ENCODE data around the gene BCL2L13.
"Not testable (repeated sequence)": the region's sequence is repeated elsewhere in the genome, so short reads cannot be mapped to it uniquely, and the experiment has no call there.

Gene BCL2L13

DNA sequence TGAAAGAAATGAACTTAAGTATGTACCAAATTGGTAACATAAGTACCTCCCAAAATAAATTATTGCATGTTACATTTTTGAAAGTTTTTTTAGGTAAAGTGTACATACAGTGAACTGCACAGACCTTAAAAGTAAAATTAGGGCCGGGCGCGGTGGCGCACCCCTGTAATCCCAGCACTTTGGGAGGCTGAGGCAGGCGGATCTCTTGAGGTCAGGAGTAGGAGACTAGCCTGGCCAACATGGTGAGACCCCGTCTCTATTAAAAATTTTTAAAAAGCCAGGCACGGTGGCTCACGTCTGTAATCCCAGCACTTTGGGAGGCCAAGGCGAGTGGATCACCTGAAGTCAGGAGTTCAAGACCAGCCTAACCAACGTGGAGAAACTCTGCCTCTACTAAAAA, 1.7 kb upstream of the BCL2L13 start:
- not testable (repeated sequence) for DNase-seq (ENCODE audit: low spot score)

DNA sequence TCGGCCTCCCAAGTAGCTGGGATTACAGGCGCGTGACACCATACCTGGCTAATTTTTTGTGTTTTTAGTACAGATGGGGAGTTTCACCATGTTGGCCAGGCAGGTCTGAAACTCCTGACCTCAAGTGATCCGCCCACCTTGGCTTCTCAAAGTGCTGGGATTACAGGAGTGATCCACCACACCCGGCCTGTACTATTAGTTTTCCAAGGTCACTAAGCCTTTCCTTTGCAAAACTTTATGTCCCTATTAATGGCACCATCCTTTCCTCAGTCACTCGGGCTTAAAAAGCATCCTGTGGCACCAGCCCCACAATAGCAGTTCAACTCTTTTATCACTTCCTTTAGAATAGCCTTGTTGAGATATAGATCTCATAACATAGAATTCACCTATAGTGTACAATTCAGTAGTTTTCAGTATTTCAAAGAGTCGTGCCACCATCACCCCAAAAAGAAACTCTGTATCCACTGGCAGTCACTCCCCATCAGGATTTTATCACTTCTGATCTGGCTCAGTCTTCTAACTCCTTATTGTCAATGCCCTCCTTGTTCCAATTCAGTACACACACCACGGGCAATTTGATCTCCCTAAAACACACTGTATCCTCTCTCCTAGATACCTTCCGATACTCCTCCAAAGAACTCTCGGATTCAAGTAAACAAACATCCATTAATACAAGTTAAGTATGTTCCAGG, 921 bp upstream of the BCL2L13 start:
- peak; percentile 11 for DNase-seq (ENCODE audit: low spot score)

DNA sequence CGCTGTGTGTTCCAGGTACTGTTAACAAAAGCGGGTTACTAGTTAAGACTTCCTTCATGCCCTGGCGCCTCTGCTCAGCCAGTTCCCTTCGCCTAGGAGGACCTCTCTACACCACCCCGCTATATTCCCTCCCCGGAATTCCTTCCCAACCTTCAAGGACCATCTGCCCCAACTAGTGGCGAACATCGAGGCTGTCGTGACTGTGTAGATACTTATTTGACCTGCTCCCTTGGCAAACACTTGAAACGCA, 450 bp upstream of the BCL2L13 start:
- DNase-seq (ENCODE audit: low spot score) = no peak

DNA sequence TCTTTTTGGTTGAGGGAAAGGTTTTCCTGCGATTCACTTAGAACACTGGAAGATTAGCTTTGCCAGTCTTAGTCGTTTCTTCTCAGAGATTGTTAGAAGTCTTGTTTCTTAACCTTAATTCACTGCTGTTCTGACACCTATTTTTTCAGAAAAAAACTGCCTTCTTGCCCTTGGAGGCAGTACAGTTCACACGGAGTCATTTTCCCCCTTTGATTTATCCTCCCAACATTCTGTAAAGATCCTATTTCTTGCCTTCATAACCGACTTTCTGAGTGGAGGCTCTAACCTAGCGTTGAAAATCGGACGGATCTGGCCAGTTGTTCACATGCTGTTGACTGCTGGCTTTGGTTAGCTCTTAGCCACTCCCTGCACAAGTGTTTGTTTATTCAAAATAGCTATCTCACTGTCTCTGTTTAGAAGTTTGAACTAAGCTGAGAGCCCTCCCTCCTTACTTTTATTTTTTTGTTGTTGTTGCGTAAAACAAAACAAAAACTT, 737 bp downstream of the BCL2L13 start:
- peak; percentile 61 for DNase-seq (ENCODE audit: low spot score)

DNA sequence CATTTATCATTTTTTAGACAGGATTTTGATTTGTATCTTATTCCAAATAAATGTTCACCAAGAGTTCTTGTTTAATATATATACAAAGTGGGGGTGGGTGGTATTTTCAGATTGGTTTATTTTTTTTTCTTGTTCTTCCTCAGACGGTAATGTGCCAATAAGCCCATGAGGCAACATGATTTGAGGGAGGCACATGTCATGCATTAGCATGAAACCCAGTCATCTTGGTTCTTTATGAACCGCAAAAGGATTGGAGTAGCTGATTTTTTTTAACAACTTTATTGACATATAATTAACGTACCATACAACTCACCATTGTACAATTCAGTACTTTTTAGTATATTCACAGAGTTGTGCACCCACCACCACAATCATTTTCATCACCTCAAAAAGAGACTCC, 2.7 kb downstream of the BCL2L13 start:
- no peak for DNase-seq (ENCODE audit: low spot score)

DNA sequence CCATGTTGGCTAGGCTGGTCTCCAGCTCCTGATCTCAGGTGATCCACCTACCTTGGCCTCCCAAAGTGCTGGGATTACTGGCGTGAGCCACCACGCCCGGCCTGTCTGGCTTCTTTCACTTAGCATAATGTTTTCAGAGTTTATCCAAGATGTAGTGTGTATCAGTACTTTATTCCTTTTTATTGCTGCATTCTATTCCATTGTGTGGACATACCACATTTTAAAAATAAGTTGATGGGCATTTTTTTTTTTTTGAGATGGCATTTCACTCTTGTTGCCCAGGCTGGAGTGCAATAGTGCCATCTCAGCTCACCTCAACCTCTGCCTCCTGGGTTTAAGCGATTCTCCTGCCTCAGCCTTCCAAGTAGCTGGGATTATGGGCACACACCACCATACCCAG, 3.8 kb downstream of the BCL2L13 start:
- DNase-seq (ENCODE audit: low spot score) = not testable (repeated sequence)

DNA sequence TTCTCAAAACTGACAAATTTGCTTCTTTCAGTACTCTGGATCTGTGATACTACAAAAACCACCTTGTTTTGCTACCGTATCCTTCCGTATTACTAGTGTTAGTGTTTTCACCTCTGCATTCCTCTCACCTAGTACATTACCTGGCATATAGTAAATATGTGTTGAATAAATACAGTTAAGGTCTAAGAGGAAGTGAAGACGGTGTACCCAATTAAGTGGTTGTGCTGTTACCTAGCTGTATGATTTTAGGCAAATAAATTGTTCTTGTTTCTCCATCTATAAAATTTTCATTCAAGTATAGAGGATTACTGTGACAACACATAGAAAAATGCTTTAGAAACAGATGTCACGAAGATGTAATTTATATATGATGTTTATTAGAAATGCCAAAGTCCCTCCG, 8.9 kb downstream of the BCL2L13 start:
- DNase-seq (ENCODE audit: low spot score) = no peak

DNA sequence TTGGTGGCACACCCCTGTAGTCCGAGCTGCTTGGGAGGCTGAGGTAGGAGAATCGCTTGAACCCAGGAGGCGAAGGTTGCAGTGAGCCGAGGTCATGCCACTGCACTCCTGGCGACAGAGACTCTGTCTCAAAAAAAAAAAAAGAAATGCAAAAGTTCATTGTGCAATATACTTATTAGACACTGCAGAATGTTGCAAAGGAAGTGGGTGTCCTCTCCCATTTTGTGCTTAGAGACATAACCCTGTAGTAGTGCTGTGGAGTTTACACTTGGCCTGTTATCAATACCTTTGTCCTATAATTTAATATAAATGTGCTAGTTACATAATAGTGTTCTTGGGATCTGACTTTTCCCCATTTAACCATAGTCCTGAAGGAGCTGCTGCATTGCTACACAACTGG, 9.4 kb downstream of the BCL2L13 start:
- no peak for DNase-seq (ENCODE audit: low spot score)

DNA sequence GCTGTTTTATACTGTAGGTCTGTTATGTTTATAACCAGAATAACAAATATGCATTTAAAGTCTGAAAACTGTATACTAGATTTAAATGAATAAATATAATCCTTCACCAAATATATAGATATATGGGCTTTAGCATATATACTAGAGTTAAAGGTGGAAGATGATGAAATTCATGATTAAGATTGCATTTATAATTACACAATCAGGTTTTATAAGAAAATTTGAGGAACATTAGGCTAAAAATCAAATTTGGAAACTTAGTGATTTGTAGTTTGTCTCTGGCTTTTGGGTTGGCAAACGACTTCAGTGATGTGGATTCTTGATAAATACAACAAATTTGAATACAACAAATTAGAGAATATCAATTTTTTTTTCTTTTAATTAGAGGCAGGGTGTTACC, 10.0 kb downstream of the BCL2L13 start:
- DNase-seq (ENCODE audit: low spot score) = no peak

DNA sequence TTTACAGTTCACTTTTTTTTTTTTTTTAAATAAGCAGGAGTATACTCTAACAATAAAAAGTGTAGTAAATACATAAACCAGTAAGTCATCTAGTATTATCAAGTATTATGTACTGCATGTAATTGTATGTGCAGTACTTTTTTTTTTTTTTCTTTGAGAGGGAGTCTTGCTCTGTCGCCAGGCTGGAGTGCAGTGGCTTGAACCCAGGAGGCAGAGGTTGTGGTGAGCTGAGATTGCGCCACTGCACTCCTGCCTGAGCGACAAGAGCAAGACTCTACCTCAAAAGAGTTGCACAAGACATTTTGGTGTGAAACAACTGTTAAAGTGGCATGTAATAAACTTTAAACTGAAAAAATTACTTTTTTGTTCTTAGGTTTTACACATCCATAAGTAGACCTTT, 16.7 kb downstream of the BCL2L13 start:
- no peak for DNase-seq (ENCODE audit: low spot score)

DNA sequence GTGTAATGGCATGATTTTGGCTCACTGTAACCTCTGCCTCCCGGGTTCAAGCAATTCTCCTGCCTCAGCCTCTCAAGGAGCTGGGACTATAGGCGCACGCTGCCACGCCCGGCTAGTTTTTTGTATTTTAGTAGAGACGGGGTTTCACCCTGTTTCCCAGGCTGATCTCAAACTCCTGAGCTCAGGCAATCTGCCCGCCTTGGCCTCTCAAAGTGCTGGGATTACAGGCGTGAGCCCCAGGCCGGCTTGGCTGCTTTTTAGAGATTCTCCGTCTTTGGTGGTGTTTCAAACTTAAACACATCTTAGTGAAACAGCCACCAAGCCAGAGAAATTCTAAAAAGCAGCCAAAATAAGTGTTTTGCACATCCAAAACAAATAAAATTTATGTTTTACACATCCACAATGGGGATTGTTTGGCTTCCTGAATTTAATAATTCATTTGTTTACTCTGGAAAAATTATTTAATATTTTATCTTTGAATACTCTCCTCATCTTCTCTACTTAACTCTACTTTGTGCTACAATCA, 18.4 kb downstream of the BCL2L13 start:
- DNase-seq (ENCODE audit: low spot score) = no peak

DNA sequence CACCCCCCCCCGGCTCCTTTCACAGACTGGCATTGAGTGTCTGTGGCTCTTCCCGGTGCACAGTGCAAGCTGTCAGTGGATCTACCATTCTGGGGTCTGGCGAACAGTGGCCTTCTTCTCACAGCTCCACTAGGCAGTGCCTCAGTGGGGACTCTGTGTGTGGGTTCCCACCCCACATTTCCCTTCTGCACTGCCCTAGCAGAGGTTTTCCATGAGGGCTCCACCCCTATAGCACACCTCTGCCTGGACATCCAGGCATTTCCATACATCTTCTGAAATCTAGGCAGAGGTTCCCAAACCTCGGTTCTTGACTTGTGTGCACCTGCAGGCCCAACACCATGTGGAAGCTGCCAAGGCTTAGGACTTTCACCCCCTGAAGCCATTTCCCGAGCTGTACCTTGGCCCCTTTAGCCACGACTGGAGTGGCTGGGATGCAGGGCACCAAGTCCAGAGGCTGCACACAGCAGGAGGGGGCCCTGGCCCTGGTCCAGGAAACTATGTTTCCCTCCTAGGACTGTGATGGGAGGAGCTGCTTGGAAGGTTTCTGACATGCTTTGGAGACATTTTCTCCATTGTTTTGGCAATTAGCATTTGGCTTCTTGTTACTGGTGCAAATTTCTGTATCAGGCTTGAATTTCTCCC, 26.0 kb downstream of the BCL2L13 start:
- no peak for DNase-seq (ENCODE audit: low spot score)

DNA sequence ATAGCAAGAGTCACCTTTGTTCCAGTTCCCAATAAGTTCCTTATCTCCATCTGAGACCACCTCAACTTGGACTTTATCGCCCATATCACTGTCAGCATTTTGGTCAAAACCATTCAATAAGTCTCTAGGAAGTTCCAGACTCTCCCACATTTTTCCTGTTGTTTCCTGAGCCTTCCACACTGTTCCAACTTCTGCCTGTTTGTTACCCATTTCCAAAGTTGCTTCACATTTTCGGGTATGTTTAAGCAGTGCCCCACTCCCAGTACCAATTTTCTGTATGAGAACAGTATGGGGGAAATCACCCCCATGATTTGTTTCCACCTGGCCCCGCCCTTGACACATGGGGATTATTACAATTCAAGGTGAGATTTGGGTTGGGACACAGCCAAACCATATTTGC, 26.7 kb downstream of the BCL2L13 start:
- no peak for DNase-seq (ENCODE audit: low spot score)

DNA sequence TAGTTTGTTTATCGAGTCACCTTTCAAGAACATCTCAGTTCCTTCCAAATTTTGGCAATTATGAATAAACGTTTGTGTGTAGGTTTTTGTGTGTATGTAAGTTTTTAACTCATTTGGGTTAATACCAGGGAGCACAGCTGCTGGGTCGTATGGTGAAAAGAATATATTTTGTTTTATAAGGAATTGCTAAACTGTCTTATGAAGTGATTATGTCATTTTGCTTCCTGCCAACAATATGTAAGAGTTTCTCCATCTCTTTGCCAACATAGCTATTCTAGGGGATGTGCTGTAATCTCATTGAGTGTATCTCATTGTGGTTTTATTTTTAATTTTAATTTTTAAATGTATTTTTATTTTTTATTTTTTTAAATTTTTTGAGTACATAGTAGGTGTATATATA, 27.3 kb downstream of the BCL2L13 start:
- no peak for DNase-seq (ENCODE audit: low spot score)

DNA sequence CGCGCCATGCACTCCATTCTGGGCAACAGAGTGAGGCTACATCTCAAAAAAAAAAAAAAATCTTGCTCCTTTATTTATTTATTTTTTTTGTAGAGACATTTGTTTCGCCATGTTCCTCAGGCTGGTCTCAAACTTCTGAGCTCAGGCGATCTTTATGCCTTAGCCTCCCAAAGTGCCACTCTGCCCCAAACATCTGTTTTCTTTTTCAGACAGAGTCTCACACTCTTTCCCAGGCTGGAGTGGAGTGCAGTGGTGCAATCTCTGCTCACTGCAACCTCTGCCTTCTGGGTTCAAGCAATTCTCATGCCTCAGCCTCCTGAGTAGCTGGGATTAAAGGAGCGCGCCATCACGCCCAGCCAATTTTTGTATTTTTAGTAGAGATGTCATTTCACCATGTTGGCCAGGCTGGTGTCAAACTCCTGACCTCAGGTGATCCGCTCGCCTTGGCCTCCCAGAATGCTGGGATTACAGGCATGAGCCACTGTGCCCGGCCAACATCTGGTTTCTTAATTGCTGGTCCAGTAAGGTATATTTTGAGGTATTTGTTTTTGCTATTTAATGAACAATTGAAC, 33.0 kb downstream of the BCL2L13 start:
- DNase-seq (ENCODE audit: low spot score) = not testable (repeated sequence)

DNA sequence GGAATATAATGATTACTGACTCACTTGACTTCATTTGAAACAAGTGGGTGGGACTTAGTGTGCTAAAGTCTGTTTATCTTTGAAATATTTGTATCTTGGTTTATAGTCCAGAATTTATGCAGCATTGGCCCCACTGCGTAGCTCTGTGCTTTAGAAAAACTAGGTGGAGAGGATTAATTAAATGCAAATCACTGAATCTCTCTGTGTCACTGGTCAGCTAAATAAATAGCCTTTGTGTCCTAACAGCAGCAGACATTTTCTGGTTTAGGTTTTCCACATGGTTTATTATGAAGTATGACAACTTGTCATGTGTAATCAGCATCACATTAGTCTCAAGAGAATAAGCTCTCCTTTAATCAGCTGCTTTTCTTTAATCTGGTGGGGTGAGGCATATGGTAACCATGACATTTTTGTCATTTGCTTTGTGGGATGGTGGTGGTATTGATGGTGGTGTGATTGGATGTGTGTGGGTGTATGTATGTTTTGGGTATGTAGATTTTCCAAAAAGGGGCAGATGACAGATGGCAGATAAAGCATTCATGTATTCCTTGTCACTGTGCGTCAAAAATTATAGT, 33.9 kb downstream of the BCL2L13 start:
- DNase-seq (ENCODE audit: low spot score) = no peak

DNA sequence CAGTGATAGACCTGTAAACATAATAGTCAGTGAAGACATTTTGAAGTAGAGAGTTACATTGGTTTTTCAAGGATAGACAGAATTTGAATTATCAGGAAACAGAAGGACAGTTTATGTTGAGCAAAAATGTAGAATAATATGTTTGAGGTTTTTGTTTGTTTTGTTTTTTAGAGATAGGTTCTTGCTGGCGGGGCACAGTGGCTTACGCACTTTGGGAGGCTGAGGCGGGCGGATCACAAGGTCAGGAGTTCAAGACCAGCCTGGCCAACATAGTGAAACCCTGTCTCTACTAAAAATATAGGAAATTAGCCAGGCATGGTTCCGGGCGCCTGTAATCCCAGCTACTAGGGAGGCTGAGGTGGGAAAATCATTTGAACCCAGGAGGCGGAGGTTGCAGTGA, 35.6 kb downstream of the BCL2L13 start:
- no peak for DNase-seq (ENCODE audit: low spot score)

DNA sequence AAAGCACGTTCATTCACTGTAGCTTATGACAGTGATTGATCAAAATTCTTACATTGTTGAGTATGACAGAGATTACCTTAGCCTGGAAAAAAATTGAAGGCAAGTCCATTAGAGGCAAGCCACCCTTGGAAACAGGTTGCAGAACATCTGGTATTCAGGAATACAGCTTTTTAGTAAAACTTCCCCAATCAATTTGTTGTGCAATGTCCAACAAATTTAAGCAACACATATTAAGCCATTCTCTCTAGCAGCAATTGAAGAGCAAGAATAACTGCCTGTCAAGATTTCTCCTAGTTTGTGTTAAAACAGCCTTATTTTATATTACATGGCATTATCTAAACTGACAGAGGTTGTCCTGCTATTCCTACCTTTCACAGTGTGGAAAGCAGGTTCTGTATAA, 37.0 kb downstream of the BCL2L13 start:
- no peak for DNase-seq (ENCODE audit: low spot score)

DNA sequence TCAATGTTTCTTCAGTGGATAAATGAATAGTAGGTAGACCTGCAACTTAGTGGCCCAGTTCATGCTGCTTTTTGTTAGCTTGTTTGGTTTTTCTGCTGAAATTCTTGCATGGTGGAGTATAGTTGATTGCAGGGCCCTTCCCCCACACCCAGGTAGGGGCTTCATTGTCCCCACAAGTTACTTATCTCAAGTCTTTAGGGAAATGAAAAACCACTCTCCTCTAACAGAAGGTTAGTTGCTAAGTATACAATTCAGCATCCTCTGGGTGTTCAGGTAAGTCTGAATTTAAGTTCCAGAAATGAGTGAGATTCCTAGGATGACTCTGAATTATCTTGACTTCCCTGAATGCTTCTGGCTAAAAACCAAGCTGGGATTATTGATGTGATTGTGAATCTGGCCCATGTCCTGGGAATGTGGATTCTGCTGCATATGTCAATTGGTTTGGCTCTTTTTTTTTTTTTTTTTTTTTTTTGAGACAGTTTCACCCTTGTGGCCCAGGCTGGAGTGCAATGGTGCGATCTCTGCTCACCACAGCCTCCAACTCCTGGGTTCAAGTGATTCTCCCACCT, 40.3 kb downstream of the BCL2L13 start:
- DNase-seq (ENCODE audit: low spot score) = peak; percentile 13

DNA sequence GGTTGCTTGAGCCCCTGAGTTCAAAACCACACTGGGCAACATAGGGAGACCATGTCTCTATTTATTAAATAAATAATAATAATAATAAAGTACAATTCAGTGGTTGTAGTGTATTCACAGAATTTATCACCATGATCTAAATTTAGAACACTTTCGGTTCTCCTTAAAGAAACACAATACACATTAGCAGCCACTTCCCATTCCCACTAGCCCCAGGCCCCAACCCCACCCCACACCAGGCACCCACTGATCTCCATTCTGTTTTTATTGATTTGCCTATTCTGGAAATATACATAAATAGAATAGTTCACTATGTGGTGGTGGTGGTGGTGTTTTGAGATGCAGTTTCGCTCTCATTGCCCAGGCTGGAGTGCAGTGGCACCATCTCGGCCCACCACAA, 45.7 kb downstream of the BCL2L13 start:
- no peak for DNase-seq (ENCODE audit: low spot score)

DNA sequence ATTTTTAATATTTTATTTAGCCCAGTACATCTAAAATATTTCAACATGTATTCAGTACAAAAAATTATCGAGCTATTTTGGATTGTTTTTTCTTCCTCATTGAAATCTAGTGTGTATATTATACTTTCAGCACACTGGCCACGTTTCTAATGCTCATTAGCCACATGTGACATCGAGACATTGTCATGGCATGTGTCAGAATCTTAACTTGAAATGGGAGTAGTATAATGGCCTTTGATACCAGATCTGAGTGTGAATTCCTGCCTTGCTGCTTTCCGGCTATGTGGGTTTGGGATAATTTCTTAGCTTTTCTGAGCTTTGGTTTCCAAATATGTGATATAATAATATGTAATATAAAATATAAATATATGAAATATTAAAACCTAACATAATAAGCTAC, 54.3 kb downstream of the BCL2L13 start:
- no peak for DNase-seq (ENCODE audit: low spot score)

DNA sequence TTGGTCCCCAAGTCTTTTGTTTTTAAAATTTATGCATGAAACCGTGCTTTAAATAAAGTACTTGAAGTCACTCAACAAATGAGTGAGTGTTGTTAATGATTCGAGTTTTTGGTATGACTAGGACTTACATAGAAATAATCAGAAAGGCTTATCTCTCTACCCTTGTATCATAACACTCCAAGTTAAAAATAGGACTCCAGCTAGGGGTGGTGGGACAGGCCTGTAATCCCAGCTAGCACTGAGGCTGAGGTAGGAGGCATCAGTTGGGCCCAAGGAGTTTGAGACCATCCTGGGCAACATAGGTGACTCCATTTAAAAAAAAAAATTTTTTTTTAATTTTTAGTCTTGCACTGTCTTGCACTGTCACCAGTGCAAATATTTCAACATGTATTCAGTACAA, 55.6 kb downstream of the BCL2L13 start:
- no peak for DNase-seq (ENCODE audit: low spot score)

DNA sequence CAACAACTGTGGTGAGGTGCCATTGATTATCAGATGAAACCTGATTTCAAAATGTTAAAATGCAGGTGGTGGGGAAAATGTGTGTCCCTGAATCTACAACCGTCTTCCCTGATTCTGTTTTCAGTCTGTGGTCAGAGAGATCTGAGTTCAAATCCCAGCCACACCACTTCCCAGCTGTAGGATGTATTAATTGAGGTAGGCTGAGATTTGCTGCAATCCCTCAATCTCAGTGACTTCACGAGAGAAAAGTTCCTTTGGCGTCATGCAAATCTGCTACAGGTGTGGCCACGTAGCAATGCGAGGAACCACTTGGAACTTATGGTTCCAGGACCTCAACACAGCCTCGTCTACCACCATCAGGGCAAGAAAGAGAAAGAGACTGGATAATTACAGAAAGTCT, 56.2 kb downstream of the BCL2L13 start:
- no peak for DNase-seq (ENCODE audit: low spot score)
